Activated naive CD4-positive, alpha-beta T cell treated with anti-CD3 and anti-CD28 coated beads, Interleukin-2, amount 50 U/mL, for 24 hours (primary cell): Measurements from ENCODE around the gene CSNK1G1.
A peak's percentile ranks its signal among the peaks of the same experiment; 100 is the strongest.
"Not testable (repeated sequence)": the region's sequence is repeated elsewhere in the genome, so short reads cannot be mapped to it uniquely, and the experiment has no call there.

Experiments used
- H3K27ac Mint-ChIP-seq: one replicate; pipeline ENCODE4 v1.8.0; 2021; ENCODE audit warnings: mild to moderate bottlenecking, mixed read lengths
- H3K27me3 Mint-ChIP-seq: one replicate; pipeline ENCODE4 v1.8.0; 2021; ENCODE audit warnings: mixed read lengths
- H3K36me3 Mint-ChIP-seq: one replicate; pipeline ENCODE4 v1.8.0; 2021; ENCODE audit warnings: mixed read lengths
- H3K4me1 Mint-ChIP-seq: one replicate; pipeline ENCODE4 v1.8.0; 2021; ENCODE audit warnings: mixed read lengths
- H3K4me3 Mint-ChIP-seq: one replicate; pipeline ENCODE4 v1.8.0; 2021; ENCODE audit warnings: mild to moderate bottlenecking, mixed read lengths
- H3K9me3 Mint-ChIP-seq: one replicate; pipeline ENCODE4 v1.8.0; 2021; ENCODE audit warnings: mixed read lengths

Gene CSNK1G1

GRCh38 chr15:64355944-64356709, at the start of gene CSNK1G1:
Gene CSNK1G1, minus strand, starts transcription at chr15:64356173. Its CDS starts 55,674 bp downstream, at chr15:64300499.
- H3K27ac Mint-ChIP-seq = peak within 1 kb of the TSS; percentile 94
- no peaks in the 10 kb centered on the region for H3K36me3 Mint-ChIP-seq
- H3K27me3 Mint-ChIP-seq = no peaks in the 10 kb centered on the region
- peaks cover 17% of the 10 kb centered on the region for H3K4me1 Mint-ChIP-seq
- peak within 1 kb of the TSS; percentile 88 for H3K4me3 Mint-ChIP-seq
- H3K9me3 Mint-ChIP-seq = no peaks in the 10 kb centered on the region

DNA sequence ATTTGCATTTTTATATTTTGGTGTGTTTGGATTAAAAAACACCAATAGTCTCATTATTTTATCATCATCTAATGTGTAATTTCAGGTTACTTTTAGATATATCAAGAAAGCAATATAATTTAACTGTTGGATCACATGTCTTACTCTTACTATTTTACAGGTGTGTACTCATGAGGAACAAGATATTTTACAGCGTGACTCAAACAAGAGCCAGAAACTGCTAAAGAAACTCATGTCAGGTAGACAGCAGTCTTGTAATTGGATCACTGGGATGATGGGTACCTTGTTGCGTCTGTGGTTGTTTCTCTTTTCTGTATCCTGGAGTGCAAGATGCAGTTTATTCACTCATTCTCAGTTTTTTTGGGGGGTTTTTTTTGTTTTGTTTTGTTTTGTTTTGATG, 44.6 kb upstream of the CSNK1G1 start:
- no peaks in the 10 kb centered on the region for H3K27me3 Mint-ChIP-seq
- H3K9me3 Mint-ChIP-seq = no peaks in the 10 kb centered on the region
- no peak overlapping the region for H3K4me3 Mint-ChIP-seq
- H3K36me3 Mint-ChIP-seq = peaks cover 15% of the 10 kb centered on the region
- H3K27ac Mint-ChIP-seq = peak overlapping the region; percentile 68
- no peaks in the 10 kb centered on the region for H3K4me1 Mint-ChIP-seq

- Mint-ChIP-seq H3K27me3 (no peaks in the 10 kb centered on the region), H3K4me1 (peaks cover 10% of the 10 kb centered on the region), H3K36me3 (peaks cover 22% of the 10 kb centered on the region), H3K9me3 (no peaks in the 10 kb centered on the region), H3K27ac (no peak overlapping the region), H3K4me3 (no peak overlapping the region)
Measured at GRCh38 chr15:64398575-64398974, 42.6 kb upstream of the CSNK1G1 start.

- no peak overlapping the region for H3K4me3 Mint-ChIP-seq
- no peaks in the 10 kb centered on the region for H3K27me3 Mint-ChIP-seq
- no peaks in the 10 kb centered on the region for H3K9me3 Mint-ChIP-seq
- H3K36me3 Mint-ChIP-seq = peaks cover 23% of the 10 kb centered on the region
- H3K4me1 Mint-ChIP-seq = peaks cover 10% of the 10 kb centered on the region
- no peak overlapping the region for H3K27ac Mint-ChIP-seq
Measured at GRCh38 chr15:64396789-64397188, 40.8 kb upstream of the CSNK1G1 start.

DNA sequence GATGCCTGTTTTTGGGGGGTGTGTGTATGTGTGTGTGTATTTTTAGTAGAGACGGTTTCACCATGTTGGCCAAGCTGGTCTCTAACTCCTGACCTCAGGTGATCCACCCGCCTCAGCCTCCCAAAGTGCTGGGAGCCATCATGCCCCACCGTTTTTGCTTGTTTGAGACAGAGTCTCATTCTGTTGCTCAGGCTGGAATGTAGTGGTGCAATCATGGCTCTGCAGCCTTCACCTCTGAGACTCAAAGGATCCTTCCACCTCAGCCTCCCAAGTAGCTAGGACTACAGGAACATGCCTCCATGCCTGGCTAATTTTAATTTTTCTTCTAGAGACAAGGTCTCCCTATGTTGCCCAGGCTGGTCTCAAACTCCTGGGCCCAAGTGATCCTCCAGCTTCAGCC, 36.5 kb upstream of the CSNK1G1 start:
- not testable (repeated sequence) for H3K27me3 Mint-ChIP-seq, H3K4me3 Mint-ChIP-seq, H3K9me3 Mint-ChIP-seq
- Mint-ChIP-seq H3K4me1 (peaks cover 25% of the 10 kb centered on the region), H3K27ac (peak overlapping the region; percentile 32), H3K36me3 (peaks cover 21% of the 10 kb centered on the region)

GRCh38 chr15:64389036-64389435, 33.1 kb upstream of the CSNK1G1 start:
- H3K27ac Mint-ChIP-seq = peak overlapping the region; percentile 66
- H3K36me3 Mint-ChIP-seq = peaks cover 9% of the 10 kb centered on the region
- H3K4me1 Mint-ChIP-seq = peaks cover 22% of the 10 kb centered on the region
- H3K4me3 Mint-ChIP-seq = peak overlapping the region; percentile 78
- no peaks in the 10 kb centered on the region for H3K27me3 Mint-ChIP-seq
- no peaks in the 10 kb centered on the region for H3K9me3 Mint-ChIP-seq

DNA sequence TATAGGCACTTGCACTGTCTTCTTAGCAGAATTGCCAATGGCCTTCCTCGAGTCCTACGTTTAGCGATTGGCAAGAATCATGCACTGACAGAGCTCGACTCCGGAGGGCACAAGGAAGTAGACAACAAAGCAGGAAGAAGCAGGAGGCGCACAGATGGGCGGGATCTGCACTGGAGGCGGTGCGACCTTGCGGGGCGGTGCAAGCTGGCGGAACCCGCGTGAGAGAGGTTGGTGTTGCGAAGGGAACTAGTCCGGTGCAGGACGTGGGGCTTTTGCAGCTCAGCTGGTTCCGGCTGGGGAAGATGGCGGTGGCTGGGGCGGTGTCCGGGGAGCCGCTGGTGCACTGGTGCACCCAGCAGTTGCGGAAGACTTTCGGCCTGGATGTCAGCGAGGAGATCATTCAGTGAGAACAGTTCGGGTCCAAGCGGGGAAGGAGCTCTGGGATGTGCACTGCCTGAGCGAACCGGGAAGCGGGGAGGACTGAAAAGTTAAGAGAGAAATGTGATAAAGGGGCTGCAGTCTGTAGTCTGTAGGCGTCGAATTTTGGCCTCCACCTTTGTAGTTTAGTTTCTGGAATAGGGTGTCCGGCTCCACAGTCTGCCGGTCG, 31.7 kb upstream of the CSNK1G1 start, which contains the start of gene TRIP4:
Gene TRIP4, plus strand, starts transcription at position 275 of the 607 bp plus-strand sequence. Its CDS starts 28 bp downstream, at position 303.
- H3K27ac Mint-ChIP-seq = peak within 1 kb of the TSS; percentile 89
- H3K36me3 Mint-ChIP-seq = peaks cover 4% of the 10 kb centered on the region
- no peaks in the 10 kb centered on the region for H3K27me3 Mint-ChIP-seq
- H3K4me1 Mint-ChIP-seq = peaks cover 17% of the 10 kb centered on the region
- no peaks in the 10 kb centered on the region for H3K9me3 Mint-ChIP-seq
- H3K4me3 Mint-ChIP-seq = peak within 1 kb of the TSS; percentile 95

- H3K4me3 Mint-ChIP-seq = no peak overlapping the region
- H3K27ac Mint-ChIP-seq = no peak overlapping the region
- H3K36me3 Mint-ChIP-seq = peaks cover 4% of the 10 kb centered on the region
- H3K9me3 Mint-ChIP-seq = no peaks in the 10 kb centered on the region
- no peaks in the 10 kb centered on the region for H3K27me3 Mint-ChIP-seq
- H3K4me1 Mint-ChIP-seq = peaks cover 24% of the 10 kb centered on the region
Measured at GRCh38 chr15:64386291-64386690, 30.3 kb upstream of the CSNK1G1 start.

DNA sequence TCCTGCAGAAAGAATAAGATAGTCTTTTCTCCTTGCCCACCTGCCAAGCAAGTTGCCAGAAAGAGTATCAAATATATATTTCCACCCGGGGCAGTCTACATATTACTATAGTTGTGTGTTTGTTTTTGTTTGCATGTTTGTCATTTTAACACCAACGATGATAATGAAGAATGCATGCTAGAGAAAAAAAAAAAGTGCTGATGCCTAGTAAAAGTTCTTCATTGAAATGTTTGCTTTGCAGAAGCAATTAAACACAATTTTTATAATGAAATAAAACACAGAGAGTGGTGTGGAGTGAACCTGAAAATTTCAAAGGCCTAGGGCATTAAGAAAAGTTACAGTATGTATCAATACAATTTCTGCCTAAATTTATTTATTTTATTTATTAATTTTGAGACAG, 27.8 kb upstream of the CSNK1G1 start:
- Mint-ChIP-seq H3K36me3 (peaks cover 2% of the 10 kb centered on the region), H3K4me1 (peaks cover 19% of the 10 kb centered on the region), H3K27me3 (no peaks in the 10 kb centered on the region), H3K4me3 (no peak overlapping the region), H3K9me3 (no peaks in the 10 kb centered on the region), H3K27ac (no peak overlapping the region)

- Mint-ChIP-seq H3K4me3 (peak within 1 kb of the TSS; percentile 95), H3K9me3 (no peaks in the 10 kb centered on the region), H3K27me3 (no peaks in the 10 kb centered on the region), H3K36me3 (no peaks in the 10 kb centered on the region), H3K27ac (peak within 1 kb of the TSS; percentile 69), H3K4me1 (peaks cover 8% of the 10 kb centered on the region)
Measured at GRCh38 chr15:64381000-64381751, 25.2 kb upstream of the CSNK1G1 start, which contains the start of gene PCLAF. Gene PCLAF, minus strand, starts transcription at chr15:64381441. Its CDS starts 70 bp downstream, at chr15:64381371.

- H3K9me3 Mint-ChIP-seq, H3K4me1 Mint-ChIP-seq, H3K27ac Mint-ChIP-seq, H3K27me3 Mint-ChIP-seq, H3K36me3 Mint-ChIP-seq: not testable (repeated sequence)
- H3K4me3 Mint-ChIP-seq = peak overlapping the region; percentile 95
Measured at GRCh38 chr15:64380130-64380870, 24.3 kb upstream of the CSNK1G1 start.

- Mint-ChIP-seq H3K27me3 (no peaks in the 10 kb centered on the region), H3K36me3 (no peaks in the 10 kb centered on the region), H3K9me3 (no peaks in the 10 kb centered on the region), H3K4me1 (peaks cover 8% of the 10 kb centered on the region), H3K4me3 (peak overlapping the region; percentile 68), H3K27ac (no peak overlapping the region)
Measured at GRCh38 chr15:64379216-64379960, 23.4 kb upstream of the CSNK1G1 start.

- Mint-ChIP-seq H3K4me1 (no peaks in the 10 kb centered on the region), H3K9me3 (no peaks in the 10 kb centered on the region), H3K27ac (peak overlapping the region; percentile 2), H3K27me3 (no peaks in the 10 kb centered on the region), H3K4me3 (peak overlapping the region; percentile 31), H3K36me3 (no peaks in the 10 kb centered on the region)
Measured at GRCh38 chr15:64373360-64373759, 17.4 kb upstream of the CSNK1G1 start.

DNA sequence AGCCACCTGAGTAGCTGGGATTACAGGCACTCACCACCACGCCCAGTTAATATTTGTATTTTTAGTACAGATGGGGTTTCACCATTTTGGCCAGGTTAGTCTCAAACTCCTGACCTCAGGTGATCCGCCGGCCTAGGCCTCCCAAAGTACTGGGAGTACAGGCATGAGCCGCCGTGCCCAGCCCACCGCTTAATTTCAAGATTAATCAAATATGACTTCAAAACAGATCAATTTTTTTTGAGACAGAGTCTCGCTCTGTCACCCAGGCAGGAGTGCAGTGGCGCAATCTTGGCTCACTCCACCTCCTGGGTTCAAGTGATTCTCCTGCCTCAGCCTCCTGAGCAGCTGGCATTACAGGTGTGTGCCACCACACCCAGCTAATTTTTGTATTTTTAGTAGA, 15.4 kb upstream of the CSNK1G1 start:
- H3K4me3 Mint-ChIP-seq, H3K27me3 Mint-ChIP-seq, H3K36me3 Mint-ChIP-seq, H3K27ac Mint-ChIP-seq, H3K9me3 Mint-ChIP-seq, H3K4me1 Mint-ChIP-seq: not testable (repeated sequence)
